GM19193 (cell line): ENCODE measurements around the gene STIP1.

Experiments
- POLR2A ChIP-seq: IDR thresholded peaks from 4 replicates; pipeline ENCODE4 v1.6.1; 2011; ENCODE audit not compliant: insufficient read depth, insufficient read length; ENCODE audit errors: extremely low read depth

STIP1 gene

DNA sequence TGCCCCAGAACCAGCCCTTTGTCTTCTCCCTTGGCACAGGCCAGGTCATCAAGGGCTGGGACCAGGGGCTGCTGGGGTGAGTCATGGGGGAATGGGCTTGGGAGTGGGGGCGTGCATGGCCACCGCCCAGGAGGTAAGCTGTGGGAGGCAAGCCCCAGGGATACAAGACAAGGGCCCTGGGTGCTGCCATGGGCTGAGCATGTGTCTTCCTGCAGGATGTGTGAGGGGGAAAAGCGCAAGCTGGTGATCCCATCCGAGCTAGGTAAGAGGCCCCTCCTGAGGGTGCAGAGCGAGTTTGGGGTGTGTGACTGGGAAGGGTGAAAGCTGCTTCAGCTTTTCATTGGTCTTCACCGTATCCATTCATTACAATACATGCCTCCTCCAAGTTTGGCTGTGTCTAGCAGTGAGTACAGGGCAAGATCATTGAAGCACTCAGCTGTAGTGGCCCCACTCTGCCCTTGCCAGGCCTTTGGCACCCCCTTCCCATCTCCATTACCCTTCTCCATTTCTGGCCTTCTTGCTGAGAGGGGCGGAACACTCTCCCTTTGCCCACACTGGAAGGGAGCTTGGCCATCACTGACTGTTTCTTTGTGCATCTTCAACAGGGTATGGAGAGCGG is 57.4 kb downstream of the STIP1 start:
- TF ChIP-seq POLR2A, result no peak

- no peak for TF ChIP-seq POLR2A
These were observed 58.1 kb downstream of the STIP1 start for GRCh38 chr11:64244107-64244506.

DNA sequence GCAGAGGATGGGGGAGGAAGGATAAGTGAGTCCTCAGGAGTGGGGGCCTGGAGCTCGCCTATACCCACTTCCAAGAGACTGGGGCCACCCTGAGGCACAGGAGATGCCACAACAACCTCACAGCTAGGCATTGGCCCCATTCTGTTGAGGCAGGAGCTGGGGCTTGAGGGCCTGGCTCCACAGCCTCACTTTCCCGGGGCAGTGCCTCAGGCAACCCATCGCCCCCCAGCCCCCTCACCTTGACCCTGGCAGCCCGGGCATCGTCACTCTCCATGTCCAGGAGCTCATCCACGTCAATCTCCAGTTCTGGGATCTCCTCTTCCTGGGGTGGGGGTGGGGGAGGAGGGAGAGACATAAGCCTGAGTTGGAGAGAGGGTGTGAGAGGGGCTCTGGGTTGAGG is 59.0 kb downstream of the STIP1 start:
- no peak for TF ChIP-seq POLR2A

DNA sequence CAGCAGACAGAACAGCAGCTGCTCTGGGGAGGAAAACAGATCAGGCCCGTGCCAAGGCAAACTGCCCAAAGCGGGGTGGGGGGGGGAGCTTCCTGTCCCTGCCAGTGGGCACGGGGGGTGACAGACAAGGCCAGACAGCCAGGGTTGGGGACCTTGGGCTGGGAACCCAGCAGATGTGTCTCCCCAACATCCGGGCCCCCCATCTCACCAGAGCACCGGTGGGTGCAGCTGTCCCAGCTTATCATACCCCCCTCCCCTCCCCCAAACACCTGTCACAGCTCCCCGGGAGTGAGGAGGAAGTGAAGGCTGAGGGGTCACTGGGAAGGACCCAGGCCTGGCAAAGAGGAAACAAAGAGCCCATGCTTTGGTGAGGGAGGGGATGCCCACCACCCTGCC is 59.4 kb downstream of the STIP1 start:
- TF ChIP-seq POLR2A, result no peak

- peak; percentile 11 for TF ChIP-seq POLR2A
These were observed 60.0 kb downstream of the STIP1 start for GRCh38 chr11:64245797-64246620.

GRCh38 chr11:64246871-64247728 is 61.1 kb downstream of the STIP1 start, which contains the start of gene PPP1R14B:
TSS of gene PPP1R14B (minus strand) at chr11:64246943. CDS start at chr11:64246673, 270 bp downstream.
- TF ChIP-seq POLR2A, result no peak

- TF ChIP-seq POLR2A, result no peak
These were observed 62.0 kb downstream of the STIP1 start for GRCh38 chr11:64247729-64248531.

GRCh38 chr11:64248578-64248977 is 62.6 kb downstream of the STIP1 start:
- TF ChIP-seq POLR2A, result no peak

- TF ChIP-seq POLR2A, result no peak
These were observed 63.1 kb downstream of the STIP1 start for GRCh38 chr11:64249038-64249437.

DNA sequence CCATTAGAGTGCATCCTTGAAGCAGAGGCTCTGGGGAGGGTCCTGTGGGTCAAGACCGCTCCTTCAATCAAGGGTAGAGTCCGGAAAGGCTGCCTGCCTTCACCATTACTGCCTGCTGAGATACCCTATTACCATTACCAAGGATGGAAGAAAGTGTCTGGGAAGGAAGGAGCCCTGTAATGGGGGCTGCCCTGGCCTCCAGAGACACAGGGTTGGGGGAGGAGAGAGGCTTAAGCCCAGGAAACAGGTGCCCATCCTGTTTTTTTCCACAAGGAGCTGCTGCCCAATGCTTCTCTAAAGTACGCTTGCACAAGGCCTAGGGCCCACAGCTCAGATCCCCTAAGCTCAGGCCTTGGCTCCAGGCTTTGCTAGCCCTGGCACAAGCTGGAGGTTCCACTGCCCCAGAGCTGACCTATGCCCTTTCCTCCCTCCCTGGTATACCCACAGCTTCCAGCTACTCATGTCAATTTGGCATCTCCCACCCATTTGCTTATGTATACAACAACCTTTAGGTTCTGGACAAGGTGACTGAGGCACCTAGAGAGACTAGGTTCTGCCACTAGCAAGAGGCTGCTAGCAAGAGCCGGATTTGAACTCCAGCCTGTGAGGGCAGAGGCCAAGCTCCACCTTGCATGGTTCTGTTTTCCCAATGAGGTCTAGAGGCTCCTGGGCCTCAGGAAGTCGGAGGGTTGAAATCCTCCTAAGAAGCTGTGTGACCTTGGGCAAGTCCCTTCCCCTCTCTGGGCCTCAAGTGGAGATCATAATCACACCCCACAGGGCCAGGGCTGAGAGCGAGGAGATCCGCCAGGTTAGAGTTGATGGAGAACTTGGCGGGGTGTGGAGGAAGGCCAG is 63.8 kb downstream of the STIP1 start:
- TF ChIP-seq POLR2A, result no peak

GRCh38 chr11:64250415-64251015 is 64.5 kb downstream of the STIP1 start:
- no peak for TF ChIP-seq POLR2A

- peak; percentile 48 for TF ChIP-seq POLR2A
These were observed 65.2 kb downstream of the STIP1 start, which contains the start of gene PLCB3 for GRCh38 chr11:64251016-64251752. TSS of gene PLCB3 (plus strand) at chr11:64251530. CDS start at chr11:64251650, 120 bp downstream.

DNA sequence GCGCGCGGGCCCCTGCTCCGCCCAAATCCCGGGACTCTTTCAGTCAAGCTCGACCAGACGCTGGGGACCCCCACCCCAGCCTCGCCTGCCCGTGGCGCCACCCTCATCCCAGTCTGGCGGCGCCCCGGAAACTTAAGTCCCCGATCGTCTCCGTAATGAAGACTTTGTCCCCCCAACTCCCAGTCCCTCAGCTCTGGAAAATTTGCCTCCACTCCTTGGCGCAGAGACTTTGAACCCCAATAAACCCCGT is 65.7 kb downstream of the STIP1 start:
- TF ChIP-seq POLR2A, result no peak
